Spleen (tissue), 7 donors: Measurements from ENCODE around the gene ECD.

Experiments
- POLR2AphosphoS5 ChIP-seq, 3 donors: sonication (generic); formaldehyde crosslinking; IDR thresholded peaks; one replicate each; pipeline ENCODE4 v1.5.1; 2017; ENCODE audit warnings: antibody characterized with exemption in 3 of 3
- TF ChIP-seq, protein P1 (sequence below), 11 experiments: fragments of 200-600 bp in 7 of 11; fragments of 450-650 bp in 4 of 11; sonication (generic) in 4 of 11; IDR thresholded peaks in 8 of 11; conservative IDR thresholded peaks in 3 of 11; 1 replicate in 7 of 11; 2 replicates in 4 of 11; pipeline versions ENCODE4 v1.4.0 to v1.8.0; 2016 to 2021; ENCODE audit warnings: antibody characterized with exemption in 11 of 11, inconsistent platforms in 4 of 11, mild to moderate bottlenecking in 1 of 11
- donor health status: DM: no; HTN: no; CAD: no; lungs with moderate emphysema.
- donor health status: DM: no; HTN: no; CAD: no.
- donor health status: DM: no; HTN: no; CAD: no.

DNA sequence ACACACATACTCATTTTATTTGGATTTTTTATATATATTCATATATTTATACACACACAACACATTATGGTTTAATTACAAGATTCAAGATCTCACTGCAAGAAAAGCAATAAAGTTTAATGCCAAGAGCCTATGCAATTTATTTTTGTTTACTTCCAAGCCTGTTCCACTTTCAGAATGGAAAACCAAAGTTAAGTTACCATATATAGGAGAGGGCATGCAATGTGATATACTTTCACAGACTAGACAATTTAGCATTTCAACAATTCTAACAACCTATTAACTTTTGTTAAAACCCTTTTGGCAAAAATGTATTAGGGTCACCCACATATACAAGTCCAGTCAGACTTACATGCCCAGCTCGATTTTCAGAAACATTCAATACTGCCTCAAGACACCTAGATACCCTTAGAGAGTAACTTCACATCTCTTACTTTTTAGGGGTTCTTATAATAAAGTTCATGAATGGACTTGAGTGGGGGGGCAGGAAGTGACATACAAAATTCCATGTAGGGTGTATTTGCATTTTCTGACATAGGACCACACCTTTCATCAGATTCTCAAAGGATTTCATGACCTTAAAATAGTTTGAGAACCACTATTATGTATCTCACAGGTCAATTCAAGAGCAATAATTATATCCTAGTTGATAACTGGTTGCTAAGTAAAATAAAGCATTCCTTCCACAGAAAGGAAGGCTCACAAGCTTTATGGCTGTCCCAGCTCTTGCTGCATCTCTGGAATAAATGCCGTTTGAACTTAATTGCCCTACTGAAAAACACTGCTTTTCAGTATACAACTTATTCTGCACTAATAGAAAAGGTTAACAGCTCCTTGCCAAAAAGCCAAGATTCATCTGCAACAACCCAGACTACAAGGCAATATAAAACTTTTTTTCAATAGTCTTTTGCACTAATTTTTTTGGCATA, 73.6 kb downstream of the ECD start:
- TF ChIP-seq, protein P1, sequence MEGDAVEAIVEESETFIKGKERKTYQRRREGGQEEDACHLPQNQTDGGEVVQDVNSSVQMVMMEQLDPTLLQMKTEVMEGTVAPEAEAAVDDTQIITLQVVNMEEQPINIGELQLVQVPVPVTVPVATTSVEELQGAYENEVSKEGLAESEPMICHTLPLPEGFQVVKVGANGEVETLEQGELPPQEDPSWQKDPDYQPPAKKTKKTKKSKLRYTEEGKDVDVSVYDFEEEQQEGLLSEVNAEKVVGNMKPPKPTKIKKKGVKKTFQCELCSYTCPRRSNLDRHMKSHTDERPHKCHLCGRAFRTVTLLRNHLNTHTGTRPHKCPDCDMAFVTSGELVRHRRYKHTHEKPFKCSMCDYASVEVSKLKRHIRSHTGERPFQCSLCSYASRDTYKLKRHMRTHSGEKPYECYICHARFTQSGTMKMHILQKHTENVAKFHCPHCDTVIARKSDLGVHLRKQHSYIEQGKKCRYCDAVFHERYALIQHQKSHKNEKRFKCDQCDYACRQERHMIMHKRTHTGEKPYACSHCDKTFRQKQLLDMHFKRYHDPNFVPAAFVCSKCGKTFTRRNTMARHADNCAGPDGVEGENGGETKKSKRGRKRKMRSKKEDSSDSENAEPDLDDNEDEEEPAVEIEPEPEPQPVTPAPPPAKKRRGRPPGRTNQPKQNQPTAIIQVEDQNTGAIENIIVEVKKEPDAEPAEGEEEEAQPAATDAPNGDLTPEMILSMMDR (IDR thresholded peaks at IDR 0.05 in 8 of 11, conservative IDR thresholded peaks at IDR 0.05 in 3 of 11): no peak
- no peak for TF ChIP-seq POLR2AphosphoS5 (IDR thresholded peaks at IDR 0.05)
